Heart left ventricle (tissue), 13 donors: ENCODE measurements around the gene TMEM106A.

Source experiments
- POLR2A ChIP-seq, 2 donors: fragments of 450-650 bp; IDR thresholded peaks; one replicate each; pipeline ENCODE4 v1.6.1; 2017; ENCODE audit warnings: antibody characterized with exemption in 2 of 2, mild to moderate bottlenecking in 2 of 2, moderate library complexity in 2 of 2
- TF ChIP-seq, protein P1 (sequence below), 12 donors: fragments of 200-600 bp; sonication (generic) in 4 of 12; IDR thresholded peaks; one replicate each; pipeline versions ENCODE4 v1.5.0 to v1.8.0; 2018 to 2022; ENCODE audit warnings: antibody characterized with exemption in 12 of 12, mild to moderate bottlenecking in 5 of 12
- donor health status: ischemic (EF 13 %, LVEDD 7.1; RV severe dilation, severe dysfunction).
- donor health status: DM: no; HTN: yes; CAD: no.
- donor health status: DM: no; HTN: no; CAD: no.
- donor health status: ischemic (EF 25% LVEDD 6.9; RV normal size, moderate dysfunction).
- donor health status: ischemic (EF 25% LVEDD 5.7; RV mildly dilated, moderate dysfunction).
- donor health status: ischemic (EF 35%, LVEDD 5.7; RV mildly dilated, moderate dysfunction).
- donor health status: nonischemic (EF 11% LVEDD 7.7; RV severe dilation, severe dysfunction).
- donor health status: DM: yes; HTN: yes; CAD: no.
- donor health status: PGD.
- donor health status: ischemic (EF 29% LVEDD 5.4; RV normal size, mild dysfunction).
- donor health status: nonischemic (EF 23%, LVEDD 6.1; RV moderate dilation, normal function).

DNA sequence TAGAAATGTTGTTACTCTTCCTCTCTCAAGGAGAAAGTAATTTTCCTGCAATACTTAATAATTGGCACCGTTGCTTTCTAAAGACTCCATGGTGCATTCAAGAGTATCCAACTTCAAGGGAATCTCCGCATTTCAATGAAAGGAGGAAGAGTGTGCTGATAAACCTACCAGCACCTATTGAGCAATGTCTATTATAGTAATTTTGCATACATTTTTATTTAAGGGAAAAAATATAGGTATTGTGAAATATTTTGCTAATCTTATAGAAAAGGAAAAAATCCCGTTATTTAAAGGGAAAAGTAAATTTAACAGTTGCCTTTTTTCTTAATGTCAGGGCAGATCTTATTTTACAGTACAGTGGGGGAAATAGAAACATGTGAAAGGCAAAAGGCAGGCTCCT lies 1.1 kb upstream of the TMEM106A start:
- TF ChIP-seq, protein P1, sequence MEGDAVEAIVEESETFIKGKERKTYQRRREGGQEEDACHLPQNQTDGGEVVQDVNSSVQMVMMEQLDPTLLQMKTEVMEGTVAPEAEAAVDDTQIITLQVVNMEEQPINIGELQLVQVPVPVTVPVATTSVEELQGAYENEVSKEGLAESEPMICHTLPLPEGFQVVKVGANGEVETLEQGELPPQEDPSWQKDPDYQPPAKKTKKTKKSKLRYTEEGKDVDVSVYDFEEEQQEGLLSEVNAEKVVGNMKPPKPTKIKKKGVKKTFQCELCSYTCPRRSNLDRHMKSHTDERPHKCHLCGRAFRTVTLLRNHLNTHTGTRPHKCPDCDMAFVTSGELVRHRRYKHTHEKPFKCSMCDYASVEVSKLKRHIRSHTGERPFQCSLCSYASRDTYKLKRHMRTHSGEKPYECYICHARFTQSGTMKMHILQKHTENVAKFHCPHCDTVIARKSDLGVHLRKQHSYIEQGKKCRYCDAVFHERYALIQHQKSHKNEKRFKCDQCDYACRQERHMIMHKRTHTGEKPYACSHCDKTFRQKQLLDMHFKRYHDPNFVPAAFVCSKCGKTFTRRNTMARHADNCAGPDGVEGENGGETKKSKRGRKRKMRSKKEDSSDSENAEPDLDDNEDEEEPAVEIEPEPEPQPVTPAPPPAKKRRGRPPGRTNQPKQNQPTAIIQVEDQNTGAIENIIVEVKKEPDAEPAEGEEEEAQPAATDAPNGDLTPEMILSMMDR (IDR thresholded peaks at IDR 0.05), result no peak
- no peak for TF ChIP-seq POLR2A (IDR thresholded peaks at IDR 0.05)
